Measurements from ENCODE around the gene MED9. TPM values are rescaled to one million over a fixed set of nuclear protein-coding genes. Genes with fewer than 3 reads are reported as not detected.

Gene MED9
- total RNA-seq, 1 donor: 24.5 TPM

DNA sequence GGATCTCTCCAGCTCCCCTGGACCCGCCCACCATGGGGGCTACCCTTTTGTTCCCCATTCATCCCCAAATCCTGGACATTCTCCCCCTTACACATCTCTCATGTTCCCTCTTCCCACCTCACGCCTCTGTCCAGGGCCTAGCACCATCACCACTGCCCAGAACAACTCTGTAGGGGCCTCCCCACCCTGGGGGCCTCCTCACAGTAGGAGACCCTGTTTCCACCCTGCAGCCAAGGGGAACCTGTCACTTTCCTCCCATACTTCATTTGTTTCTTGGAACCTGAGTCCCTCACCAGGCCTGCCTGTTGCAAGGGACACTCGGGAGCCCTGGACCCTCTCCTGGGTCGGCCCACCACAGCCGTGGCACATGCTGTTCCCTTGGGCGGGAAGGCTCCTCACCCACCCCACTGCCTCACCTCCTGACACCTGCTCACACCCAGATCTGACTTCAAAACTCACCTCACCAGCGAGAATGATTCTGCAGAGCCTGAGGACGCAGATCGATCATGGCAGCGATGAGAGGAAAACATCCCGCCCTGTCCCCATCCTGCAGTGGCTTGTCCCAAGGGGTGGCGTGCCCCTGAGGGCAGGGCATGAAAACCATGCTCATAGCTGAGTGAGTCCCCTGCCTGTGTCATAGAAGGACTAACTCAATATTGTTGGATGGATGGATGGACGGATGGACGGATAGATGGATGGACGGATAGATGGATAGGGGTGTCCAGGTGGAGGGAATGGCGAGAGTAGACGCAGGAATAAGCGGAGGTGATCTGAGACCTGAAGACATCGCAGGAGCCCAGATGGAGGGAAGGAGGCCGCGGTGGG, 26.2 kb downstream of the MED9 start:
- DNase-seq (ENCODE audit: low read depth in 2 of 3, low spot score in 2 of 3): no peak

DNA sequence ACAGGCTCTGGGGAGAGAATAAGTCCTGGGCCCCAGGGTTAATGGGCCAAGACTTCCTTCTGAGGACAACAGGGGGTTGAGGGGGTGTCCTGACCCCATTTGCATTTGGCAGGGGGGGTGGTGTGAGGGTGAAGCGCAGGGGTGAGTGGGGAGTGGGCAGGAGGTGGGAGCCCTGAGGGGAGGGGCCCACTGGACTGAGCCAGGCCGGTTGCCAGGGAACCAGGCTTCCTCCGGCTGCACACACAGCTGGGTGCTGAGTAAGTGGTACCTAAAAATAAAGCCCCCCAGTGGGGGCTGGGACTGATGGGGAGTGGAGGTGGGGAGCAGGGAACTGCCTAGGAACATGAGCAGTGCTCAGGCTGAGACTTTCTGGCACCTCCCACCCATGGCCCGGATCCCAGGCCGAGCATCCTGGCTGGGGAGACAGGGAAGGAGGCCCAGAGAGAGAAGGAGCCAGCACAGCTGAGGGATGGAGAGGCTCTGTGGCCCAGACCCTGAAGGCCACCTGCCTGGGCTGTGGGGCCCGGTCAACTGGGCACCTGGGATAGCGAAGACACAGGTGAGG, 26.8 kb downstream of the MED9 start:
- no peak for DNase-seq (ENCODE audit: low read depth in 2 of 3, low spot score in 2 of 3)

DNA sequence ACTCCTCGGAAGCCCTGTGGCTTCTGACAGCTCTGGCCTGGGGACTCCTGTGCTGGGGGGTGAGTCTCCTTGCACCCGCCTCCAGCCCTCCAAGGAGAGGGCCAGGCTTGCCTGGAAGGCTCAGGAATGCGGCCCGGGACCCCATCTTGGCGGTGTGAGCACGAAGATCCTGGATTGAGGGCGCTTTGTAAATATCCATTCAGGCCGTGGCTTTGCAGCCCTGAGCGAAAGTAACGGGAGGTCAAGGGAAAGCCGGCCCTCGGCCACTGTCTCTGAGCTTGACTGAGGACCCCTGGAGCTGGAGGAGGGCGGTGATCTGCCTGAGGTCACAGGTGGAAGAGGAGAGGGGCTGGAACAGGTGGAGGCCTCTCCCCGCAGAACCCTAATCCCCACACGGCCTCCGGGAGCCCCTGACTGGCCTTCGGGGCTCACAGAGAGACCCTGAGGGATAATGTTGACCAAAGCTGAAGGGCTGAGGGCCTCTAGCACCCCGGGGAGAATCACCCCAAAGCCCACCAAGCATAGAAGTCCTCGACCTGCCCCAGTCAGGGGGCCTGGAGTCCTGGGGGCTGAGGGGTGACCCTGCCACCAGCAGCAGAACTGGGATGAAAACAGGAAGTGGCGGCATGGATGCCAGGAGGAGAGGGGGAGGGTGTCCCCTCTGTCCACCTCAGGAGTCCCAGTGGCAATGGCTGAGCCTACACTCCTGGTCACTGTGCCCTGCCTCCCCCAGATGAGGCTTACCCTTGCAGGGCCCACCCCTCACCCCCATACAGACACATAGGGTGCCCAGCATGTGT, 27.7 kb downstream of the MED9 start:
- DNase-seq (ENCODE audit: low read depth in 2 of 3, low spot score in 2 of 3): no peak

DNA sequence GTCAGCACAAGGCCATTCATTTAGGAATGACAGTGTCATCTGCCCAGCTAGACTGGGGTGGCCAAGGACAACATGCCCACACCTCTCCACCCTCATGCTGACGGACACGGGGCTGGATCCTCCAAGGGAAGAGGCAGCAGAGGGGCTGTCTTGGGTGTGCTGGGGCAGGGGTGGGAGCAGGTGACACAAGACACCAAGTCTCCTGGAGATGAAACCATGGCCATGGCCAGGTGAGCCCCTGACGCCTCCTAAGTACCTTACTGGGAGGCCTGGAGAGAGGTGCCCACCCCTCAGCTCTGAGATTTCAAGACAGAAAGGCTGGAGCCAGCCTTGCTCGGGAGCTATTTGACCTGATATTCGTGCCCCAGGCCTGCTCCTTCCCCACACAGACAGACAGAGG, 28.4 kb downstream of the MED9 start:
- no peak for DNase-seq (ENCODE audit: low read depth in 2 of 3, low spot score in 2 of 3)

DNA sequence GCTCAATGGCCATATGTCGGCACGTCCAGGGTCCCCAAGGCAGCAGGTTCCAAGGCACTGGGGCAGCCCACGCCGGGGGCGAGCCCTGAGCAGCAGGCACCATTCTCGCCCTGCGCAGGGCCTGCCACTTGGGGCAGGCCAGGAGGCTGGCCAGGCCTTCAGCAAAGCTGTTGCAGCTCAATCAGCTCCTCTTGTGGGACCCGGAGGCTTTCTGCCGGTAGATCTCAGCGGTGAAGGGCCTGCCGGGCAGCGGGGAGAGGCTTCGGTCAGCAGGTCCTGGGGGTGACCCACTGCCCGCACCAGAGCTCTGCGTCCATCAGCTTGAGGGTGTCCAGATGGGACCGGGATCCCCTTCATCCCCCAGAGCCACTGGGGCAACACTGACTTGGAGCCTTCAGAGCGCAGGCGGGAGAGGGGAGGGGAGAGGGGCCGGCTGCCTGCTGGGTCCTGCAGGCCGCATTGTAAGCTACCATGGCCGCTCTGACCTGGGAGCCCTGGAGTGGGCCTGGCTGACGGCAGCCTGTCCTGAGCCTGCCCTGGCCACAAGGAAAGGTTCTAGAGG, 28.9 kb downstream of the MED9 start:
- no peak for DNase-seq (ENCODE audit: low read depth in 2 of 3, low spot score in 2 of 3)

DNA sequence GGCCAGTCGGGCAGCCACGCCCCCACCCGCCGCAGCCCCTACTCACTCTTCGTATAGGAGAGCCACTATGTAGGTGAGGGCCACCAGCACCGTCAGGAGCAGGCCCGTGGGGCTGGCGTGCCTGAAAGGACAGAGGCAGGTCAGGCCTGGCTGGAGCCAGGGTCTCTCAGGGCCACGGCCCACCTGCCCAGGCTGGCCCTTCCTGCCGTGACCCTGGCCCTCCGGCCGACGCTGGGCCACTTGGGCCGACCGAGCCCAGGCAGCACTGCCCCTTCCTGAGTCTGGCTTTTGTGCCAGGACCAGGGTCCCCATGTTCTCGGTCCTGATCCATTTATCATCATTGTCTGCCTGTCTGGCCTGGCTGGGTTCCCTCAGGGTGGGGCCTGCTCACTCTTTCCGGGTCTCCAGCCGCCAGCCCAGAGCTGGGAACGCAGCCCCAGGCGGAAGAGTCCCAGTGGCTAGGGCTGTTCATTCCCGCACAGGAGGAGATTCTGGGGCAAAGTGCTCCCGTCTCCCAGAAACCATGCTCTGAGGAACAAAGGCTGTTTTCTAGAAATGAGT, 29.5 kb downstream of the MED9 start:
- no peak for DNase-seq (ENCODE audit: low read depth in 2 of 3, low spot score in 2 of 3)

DNA sequence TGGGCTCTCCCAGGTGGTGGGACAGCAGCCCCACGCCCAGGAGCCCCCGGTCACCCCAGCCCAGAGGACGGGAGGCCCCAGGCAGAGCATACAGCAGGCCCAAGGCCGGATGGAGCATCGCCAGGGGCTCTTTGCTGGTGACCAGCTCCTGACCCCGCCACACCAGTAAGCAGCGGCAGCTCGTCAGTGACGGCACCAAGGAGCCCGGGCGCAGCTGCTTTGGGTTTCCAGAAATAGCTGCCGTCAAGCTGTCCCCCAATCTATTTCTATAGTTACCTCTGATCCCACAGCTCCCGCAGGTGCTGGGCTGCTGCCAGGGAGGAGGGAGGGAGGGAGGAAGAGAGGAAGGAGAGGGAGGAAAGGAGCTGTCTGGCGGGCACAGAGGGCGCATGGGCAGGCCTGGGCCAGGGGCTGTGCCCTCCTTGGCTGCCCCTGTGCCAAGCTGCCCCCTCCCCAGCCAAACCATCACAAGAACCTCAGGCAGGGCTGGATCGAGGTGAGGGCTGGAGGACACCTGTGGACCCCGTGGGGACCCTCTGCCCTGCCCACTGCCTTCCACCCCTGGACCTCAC, 30.2 kb downstream of the MED9 start:
- no peak for DNase-seq (ENCODE audit: low read depth in 2 of 3, low spot score in 2 of 3)

DNA sequence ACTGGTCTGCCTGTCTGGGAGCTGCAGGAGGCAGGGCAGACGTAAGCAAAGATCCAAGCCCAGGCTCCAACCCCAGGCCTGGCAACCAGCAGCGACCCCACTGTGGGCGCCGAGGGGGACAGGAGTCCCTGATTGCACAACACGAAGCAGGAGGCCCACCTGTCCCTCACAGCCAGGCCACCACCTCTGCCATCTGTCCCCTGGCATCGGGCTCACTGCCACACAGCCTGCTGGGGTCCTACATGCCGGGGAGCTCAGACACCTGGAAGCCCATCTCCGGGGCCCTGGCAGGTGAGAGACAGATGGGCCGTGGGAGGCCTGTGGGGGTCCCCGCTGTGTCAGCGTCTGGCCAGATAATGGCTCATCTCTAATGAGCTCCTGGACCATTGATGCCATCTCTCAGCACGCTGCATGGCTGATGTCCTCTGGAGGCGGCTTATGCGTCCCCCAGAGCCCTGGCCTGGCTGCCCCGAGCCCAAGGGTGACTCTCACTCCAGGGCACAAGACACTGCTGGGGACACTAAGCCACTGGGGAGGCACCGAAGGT, 30.7 kb downstream of the MED9 start:
- no peak for DNase-seq (ENCODE audit: low read depth in 2 of 3, low spot score in 2 of 3)

DNA sequence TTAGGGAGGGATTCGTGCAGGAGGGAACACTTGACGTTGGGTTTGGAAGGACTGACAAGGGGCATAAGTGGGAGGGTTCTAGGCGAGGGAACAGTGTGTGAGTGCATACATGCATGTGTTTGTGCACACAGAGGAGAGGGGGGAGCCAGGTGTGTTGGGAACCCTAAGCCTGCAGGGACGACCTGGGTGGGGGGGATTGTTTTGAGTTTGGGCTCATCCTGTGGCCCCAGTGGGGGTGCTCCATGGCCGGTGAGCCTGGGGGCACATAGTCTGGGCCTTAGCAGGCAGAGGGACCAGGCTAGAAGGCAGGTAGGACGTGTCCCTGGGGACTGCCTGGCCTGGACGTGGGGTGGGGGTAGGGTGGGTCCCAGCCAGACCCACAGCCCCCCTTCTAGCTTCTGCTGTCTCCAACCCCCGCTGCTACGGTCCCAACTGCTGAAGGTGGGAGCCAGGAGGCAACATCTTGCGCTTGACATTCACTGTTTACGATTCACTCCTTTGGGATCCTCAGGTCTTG, 31.3 kb downstream of the MED9 start:
- no peak for DNase-seq (ENCODE audit: low read depth in 2 of 3, low spot score in 2 of 3)

DNA sequence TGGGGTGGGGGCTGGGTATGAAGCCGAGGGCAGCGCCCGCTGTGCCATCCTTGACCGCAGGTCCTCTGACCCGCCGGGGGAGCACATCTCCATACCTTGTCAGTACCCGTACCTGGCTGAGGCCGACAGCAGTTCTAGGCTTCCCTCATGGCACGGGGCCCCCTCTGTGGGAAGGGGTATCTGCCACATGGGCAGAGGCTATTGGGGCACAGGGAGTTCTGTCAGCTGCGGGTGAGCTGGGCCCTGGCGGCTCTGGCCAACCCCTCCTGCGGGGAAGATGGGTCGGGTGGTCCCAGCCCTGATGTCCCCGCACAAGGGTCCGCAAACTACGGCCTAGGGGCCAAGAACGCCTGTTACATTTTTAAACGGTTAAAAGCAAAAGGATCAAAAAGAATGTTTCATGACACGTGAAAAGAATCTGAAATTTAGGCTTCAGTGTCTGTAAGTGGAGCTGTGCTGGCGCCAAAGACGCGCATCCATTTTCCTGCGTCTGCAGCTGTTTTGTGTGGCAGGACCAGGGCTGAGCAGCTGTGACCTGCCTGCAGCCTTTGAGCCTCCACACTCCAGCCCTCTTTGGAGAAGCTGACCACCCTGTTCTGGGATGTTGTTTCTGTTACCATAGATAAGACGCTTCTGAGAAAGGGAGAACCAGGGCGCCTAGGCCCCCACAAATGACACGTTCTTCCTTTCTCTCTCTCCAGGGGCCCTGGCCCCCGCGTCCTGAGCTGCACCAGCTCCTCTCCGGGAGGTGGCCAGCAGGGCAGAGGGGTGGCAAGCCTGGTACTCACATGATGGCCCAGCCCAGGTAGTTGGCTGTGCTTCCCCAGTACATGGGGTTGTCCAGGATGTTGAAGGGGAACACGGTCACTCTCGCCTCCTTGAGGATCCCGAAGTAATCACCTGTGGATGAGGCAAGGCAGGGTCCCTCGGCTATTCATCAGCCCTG, 32.1 kb downstream of the MED9 start:
- DNase-seq (ENCODE audit: low read depth in 2 of 3, low spot score in 2 of 3): no peak

DNA sequence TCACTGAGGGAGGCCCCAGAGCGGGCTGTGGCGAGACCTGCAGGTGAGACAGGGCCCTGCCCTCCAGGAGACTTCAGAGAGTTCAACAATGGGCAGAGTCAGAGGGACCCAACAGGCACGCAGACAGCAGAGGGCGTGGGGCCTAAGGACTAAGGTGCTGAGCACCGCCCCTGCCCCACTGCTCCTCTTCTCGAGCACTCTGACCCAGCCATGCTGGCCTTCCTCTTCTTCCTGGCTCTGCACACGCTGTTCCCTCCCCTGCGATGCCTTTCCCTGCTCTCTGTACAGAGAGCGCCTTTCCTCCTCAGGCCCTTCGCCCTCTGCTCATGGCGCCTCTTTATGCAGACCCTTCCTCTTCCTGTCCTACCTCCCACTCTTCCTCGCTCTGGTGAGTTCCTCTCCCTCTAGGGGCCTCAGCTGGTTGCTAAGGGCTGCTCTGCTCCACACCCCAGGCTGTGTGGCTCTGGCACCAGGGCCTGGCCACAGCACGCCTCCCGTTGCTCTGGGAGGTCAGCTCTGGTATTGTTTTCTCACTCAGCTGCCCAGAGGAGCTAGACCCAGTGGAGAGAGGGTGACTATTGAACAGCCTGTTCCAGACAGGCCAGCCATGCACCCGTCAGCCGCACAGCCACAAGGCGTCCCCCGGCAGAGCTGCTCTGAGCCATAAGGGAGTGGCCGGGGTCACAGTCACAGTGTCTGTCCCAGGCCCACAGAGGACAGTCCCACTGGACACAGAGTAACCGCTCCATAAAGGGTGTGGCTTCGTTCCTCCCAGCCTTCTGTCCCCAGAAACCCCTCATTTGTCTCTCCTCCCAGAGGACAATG, 33.0 kb downstream of the MED9 start:
- no peak for DNase-seq (ENCODE audit: low read depth in 2 of 3, low spot score in 2 of 3)

DNA sequence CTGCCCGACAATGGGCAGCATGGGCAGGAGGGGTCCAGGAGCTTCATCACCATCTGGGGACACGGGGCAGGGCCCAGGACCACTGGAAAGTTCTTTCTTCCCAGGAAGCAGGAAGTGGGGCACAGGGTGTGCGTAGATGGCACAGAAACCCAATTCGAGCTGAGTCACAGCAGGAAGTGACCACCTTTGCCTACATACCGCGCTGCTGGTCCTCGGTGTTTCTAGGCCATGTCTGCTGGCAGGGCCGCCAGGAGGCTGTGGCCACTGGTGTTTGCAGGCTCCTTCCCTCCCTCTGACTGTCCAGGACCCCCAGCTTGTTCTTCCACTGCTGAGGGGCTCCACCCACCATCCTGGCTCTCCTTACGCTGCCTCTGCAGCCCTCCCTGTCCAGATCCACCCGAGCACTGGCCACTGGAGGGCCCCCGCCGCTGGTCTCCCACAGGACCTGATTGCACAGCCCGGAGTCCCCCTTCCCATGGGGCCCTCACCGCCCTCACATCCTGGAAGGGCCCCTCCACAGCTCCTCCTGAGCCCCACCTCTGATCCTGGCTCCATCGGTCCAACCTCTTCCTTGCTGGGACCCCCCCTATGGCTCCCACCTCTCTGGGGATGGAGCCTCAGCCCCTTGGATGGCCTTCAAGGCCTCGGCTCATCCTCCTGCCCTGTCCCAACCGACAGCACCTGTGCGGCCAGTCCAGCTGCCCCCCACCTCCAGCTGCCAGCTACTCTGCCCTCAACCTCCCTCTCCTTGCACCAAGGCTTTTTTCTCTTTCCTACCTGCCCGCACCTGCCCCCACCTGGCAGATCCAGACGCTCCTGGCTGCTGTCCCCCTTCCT, 33.9 kb downstream of the MED9 start:
- DNase-seq (ENCODE audit: low read depth in 2 of 3, low spot score in 2 of 3): peak in 2 of 3 donors; percentile 37 to 45

DNA sequence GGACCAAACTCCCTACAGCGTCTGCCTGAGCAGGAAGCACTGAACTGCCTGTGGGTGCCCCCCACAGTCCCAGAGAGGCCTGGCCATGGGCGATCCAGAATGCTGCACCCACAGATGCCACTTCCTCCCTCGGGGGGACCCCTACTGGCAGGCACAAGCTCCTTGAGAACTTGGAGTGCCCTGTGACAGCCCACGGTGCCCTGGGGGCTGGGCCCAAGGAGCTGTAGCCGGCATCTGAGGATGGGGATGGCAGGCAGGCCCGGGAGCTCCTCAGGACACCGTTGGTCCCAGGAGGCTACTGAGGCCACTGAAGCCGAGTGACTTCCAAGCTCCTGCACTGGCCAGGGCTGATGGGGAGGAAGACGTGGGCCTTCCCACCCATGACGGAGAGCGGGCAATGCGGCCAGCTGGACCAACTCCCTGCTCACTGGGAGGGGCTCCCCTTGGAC, 34.5 kb downstream of the MED9 start:
- DNase-seq (ENCODE audit: low read depth in 2 of 3, low spot score in 2 of 3): peak in 2 of 3 donors; percentile 28 to 62

DNA sequence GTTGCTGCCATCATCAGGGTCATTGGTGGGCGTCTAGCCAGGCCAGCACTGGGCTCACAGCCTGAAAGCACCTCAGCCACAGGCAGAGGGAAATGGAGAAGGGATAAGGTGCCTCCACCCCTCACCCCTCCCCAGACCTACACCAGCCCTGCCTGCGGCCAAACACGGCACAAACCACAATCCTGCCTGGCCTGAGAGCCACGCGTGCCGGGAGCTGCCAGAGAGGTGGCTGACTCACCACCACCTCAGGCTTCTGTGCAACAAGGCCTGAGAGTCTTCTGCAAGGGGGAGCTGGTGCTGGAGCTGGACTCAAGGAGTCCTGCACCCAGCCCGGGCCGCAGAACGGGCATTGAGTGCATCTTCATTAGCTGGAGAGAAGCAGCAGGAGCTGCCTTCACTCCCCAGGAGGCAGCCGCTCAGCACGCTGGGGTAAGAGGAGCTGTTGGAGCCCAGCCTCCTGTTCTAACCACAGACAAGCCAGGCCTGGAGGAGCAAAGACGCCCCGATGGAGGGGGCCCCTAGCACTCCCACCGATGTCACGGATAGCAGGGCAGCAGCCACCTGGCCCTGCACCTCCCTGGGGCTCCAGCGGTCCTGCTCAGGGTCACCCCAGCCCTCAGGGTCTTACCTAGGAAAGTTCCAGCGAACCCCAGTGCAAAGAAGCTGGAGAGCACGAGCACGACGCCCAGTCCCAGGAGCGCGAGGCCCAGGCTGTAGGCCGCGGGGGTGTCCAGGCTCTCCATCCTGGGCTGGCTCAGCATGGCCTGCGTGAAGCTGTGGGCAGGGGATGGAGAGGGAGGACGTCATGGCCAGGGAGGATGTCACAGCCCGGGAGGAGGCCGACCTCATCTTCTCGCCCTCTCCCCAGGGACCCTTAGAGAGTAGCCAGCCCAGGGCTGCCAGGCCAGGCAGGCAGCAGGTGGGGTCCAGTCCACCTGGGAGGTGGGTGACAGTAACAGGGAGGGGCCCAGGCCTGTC, 35.4 kb downstream of the MED9 start:
- peak in 2 of 3 donors; percentile 73 to 84 for DNase-seq (ENCODE audit: low read depth in 2 of 3, low spot score in 2 of 3)

DNA sequence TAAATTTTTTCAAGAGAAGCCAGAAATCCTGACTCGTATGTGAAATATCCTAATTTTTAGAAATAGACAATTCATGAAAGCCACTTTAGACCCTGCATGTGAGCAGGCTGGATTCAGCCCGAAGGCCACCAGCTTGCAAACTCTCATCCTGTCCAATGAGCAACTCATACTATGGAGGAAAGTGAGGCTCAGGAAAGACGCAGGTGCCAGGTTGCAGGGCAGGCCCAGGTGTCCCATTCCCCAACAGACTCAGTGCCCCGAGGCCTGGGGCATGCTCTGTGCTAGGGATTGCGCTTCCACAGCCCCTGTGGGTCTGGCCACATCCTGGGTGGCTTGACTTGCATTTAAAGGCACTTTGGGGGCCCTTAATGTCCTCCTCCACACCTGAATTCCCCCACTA, 36.1 kb downstream of the MED9 start:
- DNase-seq (ENCODE audit: low read depth in 2 of 3, low spot score in 2 of 3): no peak

DNA sequence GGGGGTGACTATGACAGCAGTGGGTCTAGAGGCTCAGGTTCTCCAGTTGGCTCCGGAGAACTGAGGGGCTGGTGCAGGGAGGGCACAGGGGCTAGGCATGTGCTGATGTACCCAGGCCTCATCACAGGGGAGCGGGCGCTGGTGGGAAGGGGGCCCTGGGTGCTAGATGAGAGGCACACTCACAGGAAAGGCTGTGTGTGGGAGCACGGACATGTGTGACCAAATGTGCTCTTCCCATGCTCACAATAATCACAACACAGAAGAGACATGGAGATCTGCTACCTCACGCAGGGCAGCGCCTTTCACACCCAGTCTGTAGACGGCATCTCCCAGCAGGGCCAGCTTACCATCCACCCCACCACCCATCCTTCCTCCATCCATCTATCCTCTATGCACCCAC, 36.8 kb downstream of the MED9 start:
- no peak for DNase-seq (ENCODE audit: low read depth in 2 of 3, low spot score in 2 of 3)

Data from hematopoietic multipotent progenitor cell (in vitro differentiated cells).